IPS-15b (cell line): ENCODE results near the gene FAM167B.
A peak's percentile ranks its signal among the peaks of the same experiment; 100 is the strongest.

Source experiments
- H3K27me3 ChIP-seq: one replicate; pipeline ENCODE4 v1.6.1; 2013; ENCODE audit warnings: low read length; ENCODE audit not compliant: control insufficient read depth, insufficient read depth
- H3K36me3 ChIP-seq: one replicate; pipeline ENCODE4 v1.6.1; 2013; ENCODE audit warnings: low read length; ENCODE audit not compliant: control insufficient read depth, insufficient read depth
- H3K4me1 ChIP-seq: one replicate; pipeline ENCODE4 v1.6.1; 2013; ENCODE audit warnings: mild to moderate bottlenecking, low read length; ENCODE audit not compliant: control insufficient read depth, insufficient read depth
- H3K4me3 ChIP-seq: one replicate; pipeline ENCODE4 v1.5.1; 2013; ENCODE audit warnings: low read depth, low read length
- H3K9ac ChIP-seq: one replicate; pipeline ENCODE4 v1.6.1; 2013; ENCODE audit warnings: low read depth, mild to moderate bottlenecking, low read length
- H3K9me3 ChIP-seq: one replicate; pipeline ENCODE4 v1.6.1; 2013; ENCODE audit warnings: mild to moderate bottlenecking, low read length; ENCODE audit not compliant: control insufficient read depth, insufficient read depth

FAM167B gene

GRCh38 chr1:32232558-32233304, 14.3 kb upstream of the FAM167B start:
- Histone ChIP-seq H3K9me3 (no peaks in the 10 kb centered on the region), H3K9ac (no peak overlapping the region), H3K4me3 (no peak overlapping the region), H3K27me3 (no peaks in the 10 kb centered on the region), H3K4me1 (no peaks in the 10 kb centered on the region), H3K36me3 (peaks cover 35% of the 10 kb centered on the region)

GRCh38 chr1:32234792-32235191, 12.2 kb upstream of the FAM167B start:
- no peaks in the 10 kb centered on the region for H3K9me3 ChIP-seq
- no peak overlapping the region for H3K9ac ChIP-seq
- H3K4me3 ChIP-seq = no peak overlapping the region

GRCh38 chr1:32239337-32239736, 7.7 kb upstream of the FAM167B start:
- Histone ChIP-seq H3K9ac (peak overlapping the region; percentile 77), H3K4me3 (peak overlapping the region; percentile 92), H3K4me1 (no peaks in the 10 kb centered on the region), H3K27me3 (no peaks in the 10 kb centered on the region), H3K36me3 (peaks cover 5% of the 10 kb centered on the region), H3K9me3 (no peaks in the 10 kb centered on the region)

More at GRCh38 chr1:32234792-32235191, 12.2 kb upstream of the FAM167B start:
- H3K27me3 ChIP-seq = no peaks in the 10 kb centered on the region
- H3K4me1 ChIP-seq = no peaks in the 10 kb centered on the region
- H3K36me3 ChIP-seq = peaks cover 17% of the 10 kb centered on the region

GRCh38 chr1:32239790-32240139, 7.3 kb upstream of the FAM167B start:
- Histone ChIP-seq H3K9me3 (no peaks in the 10 kb centered on the region), H3K9ac (peak overlapping the region; percentile 77), H3K4me3 (peak overlapping the region; percentile 92), H3K27me3 (no peaks in the 10 kb centered on the region), H3K36me3 (peaks cover under 1% of the 10 kb centered on the region), H3K4me1 (no peaks in the 10 kb centered on the region)

- H3K4me3 ChIP-seq = peak overlapping the region; percentile 92
- no peaks in the 10 kb centered on the region for H3K27me3 ChIP-seq
- no peaks in the 10 kb centered on the region for H3K9me3 ChIP-seq
- no peaks in the 10 kb centered on the region for H3K36me3 ChIP-seq
- no peaks in the 10 kb centered on the region for H3K4me1 ChIP-seq
- H3K9ac ChIP-seq = peak overlapping the region; percentile 77
These were observed 6.7 kb upstream of the FAM167B start for GRCh38 chr1:32240140-32240951.

GRCh38 chr1:32241001-32241763, 5.8 kb upstream of the FAM167B start:
- peak overlapping the region; percentile 92 for H3K4me3 ChIP-seq
- peak overlapping the region; percentile 70 for H3K9ac ChIP-seq
- no peaks in the 10 kb centered on the region for H3K4me1 ChIP-seq
- no peaks in the 10 kb centered on the region for H3K9me3 ChIP-seq
- no peaks in the 10 kb centered on the region for H3K36me3 ChIP-seq
- H3K27me3 ChIP-seq = no peaks in the 10 kb centered on the region

GRCh38 chr1:32242341-32242851, 4.6 kb upstream of the FAM167B start:
- Histone ChIP-seq H3K36me3 (no peaks in the 10 kb centered on the region), H3K9ac (no peak overlapping the region), H3K9me3 (no peaks in the 10 kb centered on the region), H3K27me3 (no peaks in the 10 kb centered on the region), H3K4me3 (peak overlapping the region; percentile 11), H3K4me1 (no peaks in the 10 kb centered on the region)

- no peaks in the 10 kb centered on the region for H3K36me3 ChIP-seq
- no peaks in the 10 kb centered on the region for H3K4me1 ChIP-seq
- no peak overlapping the region for H3K9ac ChIP-seq
- H3K9me3 ChIP-seq = no peaks in the 10 kb centered on the region
- H3K4me3 ChIP-seq = no peak overlapping the region
- no peaks in the 10 kb centered on the region for H3K27me3 ChIP-seq
These were observed 430 bp downstream of the FAM167B start for GRCh38 chr1:32247452-32247851.

- Histone ChIP-seq H3K4me3 (peak overlapping the region; percentile 49), H3K4me1 (no peaks in the 10 kb centered on the region), H3K9ac (no peak overlapping the region), H3K27me3 (no peaks in the 10 kb centered on the region), H3K36me3 (no peaks in the 10 kb centered on the region), H3K9me3 (no peaks in the 10 kb centered on the region)
These were observed 1.2 kb downstream of the FAM167B start for GRCh38 chr1:32247983-32248889.

- no peak overlapping the region for H3K9ac ChIP-seq
- H3K4me1 ChIP-seq = no peaks in the 10 kb centered on the region
- H3K9me3 ChIP-seq = no peaks in the 10 kb centered on the region
- no peaks in the 10 kb centered on the region for H3K27me3 ChIP-seq
- H3K4me3 ChIP-seq = no peak overlapping the region
- H3K36me3 ChIP-seq = no peaks in the 10 kb centered on the region
These were observed 3.0 kb downstream of the FAM167B start for GRCh38 chr1:32249831-32250525.
